T-helper 2 cell treated with Interferon-gamma antibody and Interleukin-4, amounts not matched to agents 100 ng/mL and 5 ng/mL, for 36 hours (primary cell): ENCODE measurements around the gene ZNF562. TPM values are rescaled to one million over a fixed set of nuclear protein-coding genes. Genes with fewer than 3 reads are reported as not detected.

ENCODE experiments used
- intact Hi-C: fragments of 100-400 bp; cut with micrococcal nuclease; formaldehyde crosslinking; loops from one replicate; pipeline ENCODE4 v1.15.1; 2023
- total RNA-seq: library from RNA; stranded (reverse); gene quantifications from 2 replicates; pipeline ENCODE4 v1.2.3, GENCODE V29; 2022

The ZNF562 gene
- total RNA-seq, 1 donor from 2014 or later, result 13.6 TPM

DNA sequence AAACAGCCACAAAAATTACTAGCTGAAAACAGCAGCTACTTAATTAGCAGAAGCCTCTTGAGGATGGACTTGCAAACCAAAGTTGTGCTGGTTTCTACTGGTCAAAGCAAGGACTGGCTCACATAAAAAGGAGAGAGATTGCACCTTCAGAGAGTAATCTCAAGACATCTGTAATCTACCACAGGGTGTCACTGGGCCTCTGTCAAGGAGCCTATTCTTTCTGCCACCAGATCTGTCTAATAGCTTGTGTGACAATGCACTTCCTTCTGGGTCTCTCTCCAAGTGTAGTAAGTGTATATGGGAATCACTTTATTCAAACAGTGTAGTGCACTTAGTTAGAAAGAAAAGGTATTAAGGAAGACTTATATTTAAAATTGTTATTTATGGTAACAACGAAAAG, 29.4 kb downstream of the ZNF562 start:
- intact Hi-C loops, result no loop called here

DNA sequence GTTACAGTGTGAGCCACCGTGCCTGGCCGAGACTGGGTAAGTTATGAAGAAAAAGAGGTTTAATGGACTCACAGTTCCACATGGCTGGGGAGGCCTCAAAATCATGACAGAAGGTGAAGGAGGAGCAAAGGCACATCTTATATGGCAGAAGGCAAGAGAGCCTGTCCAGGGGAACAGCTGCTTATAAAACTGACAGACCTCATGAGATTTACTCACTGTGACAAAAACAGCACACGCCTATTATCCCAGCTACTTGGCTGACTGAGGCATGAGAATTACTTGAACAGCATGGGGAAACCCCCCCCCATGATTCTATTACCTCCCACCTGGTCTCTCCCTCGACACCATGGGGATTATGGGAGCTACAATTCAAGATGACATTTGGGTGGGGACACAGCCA, 30.4 kb downstream of the ZNF562 start:
- intact Hi-C loops, result no loop called here

DNA sequence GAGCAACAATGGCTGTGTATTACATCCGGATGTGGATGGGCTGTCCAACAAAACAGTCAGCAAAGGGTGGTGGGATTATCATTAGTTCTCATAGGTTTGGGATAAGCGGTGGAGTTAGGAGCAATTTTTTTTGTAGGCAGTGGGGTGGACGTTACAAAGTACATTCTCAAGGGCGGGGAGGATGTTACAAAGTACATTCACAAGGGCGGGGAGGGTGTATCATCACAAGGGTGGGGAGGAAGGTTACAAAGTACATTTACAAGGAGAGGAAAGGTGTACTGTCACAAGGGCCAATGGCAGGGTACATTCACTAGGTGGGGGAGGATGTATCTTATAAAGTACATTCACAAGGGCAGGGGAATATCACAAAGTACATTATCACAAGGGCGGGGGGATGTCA, 33.1 kb downstream of the ZNF562 start:
- intact Hi-C loops, result no loop called here

DNA sequence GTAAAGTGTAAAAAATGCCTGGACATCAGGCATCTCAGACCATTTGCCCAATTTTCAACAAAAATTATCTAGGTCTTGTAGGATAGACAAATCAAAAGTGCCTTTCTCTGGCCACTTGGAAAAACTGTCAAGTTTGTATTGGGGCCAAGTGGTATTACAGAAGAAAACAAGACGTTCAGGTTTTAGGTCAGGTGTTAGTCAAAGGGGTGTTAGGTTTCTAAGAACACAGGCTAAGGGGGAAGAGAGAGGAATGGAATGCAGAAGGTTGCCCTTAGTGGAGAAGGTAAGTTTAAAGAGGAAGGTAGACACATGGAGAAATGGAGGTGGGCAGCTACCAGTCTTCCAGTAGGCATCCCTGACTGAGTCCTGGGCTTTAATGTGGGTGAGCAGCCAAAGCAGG, 33.9 kb downstream of the ZNF562 start:
- intact Hi-C loops, result no loop called here

DNA sequence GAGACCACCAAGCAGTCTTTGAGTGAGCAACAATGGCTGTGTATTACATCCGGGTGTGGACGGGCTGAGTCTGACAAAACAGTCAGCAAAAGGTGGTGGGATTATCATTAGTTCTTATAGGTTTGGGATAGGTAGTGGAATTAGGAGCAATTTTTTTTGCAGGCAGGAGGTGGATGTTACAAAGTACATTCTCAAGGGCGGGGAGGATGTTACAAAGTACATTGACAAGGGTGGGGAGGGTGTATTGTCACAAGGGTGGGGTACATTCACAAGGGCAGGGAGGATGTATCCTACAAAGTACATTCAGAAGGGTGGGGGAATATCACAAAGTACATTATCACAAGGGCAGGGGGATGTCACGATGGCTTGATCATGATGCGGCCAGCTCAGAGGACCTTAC, 38.9 kb downstream of the ZNF562 start:
- intact Hi-C loops, result no loop called here

DNA sequence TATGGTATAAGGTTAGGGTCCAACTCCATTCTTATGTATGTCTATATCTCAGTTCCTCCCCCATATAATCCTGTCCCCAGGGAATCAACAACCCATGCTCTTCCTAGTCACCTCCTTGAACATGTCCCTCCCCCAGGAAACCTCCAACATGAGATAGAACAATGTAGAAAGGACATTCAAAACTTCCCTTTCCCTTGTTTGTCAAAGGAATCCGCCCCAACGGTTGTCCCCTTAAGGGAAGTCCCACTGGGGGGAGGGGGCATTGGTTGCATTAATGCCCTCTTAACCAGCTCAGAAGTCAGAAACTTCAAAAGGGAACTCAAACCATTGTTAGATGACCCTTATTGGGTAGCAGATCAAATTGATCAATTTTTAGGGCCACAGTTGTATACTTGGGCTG, 47.0 kb downstream of the ZNF562 start:
- intact Hi-C loops, result loop anchor here (5.0 kb wide), 1 partner anchor 284 kb away; no protein-coding TSS in a partner anchor

DNA sequence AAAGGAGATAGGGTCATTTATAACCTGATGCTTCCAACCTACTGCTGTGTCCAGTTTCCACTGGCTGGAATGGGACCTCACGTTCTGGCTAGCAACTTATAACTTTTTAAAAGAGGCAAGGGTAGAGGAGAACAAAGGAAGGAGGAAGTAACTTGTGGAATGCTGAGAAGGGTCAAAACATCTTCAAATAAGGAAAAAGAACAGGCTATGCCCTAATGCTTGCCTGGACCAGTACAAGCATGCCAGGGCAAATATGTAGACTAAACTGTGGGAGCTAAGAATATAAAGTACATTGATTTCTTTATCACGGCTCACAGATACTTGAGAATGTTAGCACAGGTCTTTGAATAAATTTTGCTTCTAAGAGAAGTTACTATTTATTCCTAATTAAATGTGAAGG, 52.4 kb downstream of the ZNF562 start:
- intact Hi-C loops, result no loop called here

DNA sequence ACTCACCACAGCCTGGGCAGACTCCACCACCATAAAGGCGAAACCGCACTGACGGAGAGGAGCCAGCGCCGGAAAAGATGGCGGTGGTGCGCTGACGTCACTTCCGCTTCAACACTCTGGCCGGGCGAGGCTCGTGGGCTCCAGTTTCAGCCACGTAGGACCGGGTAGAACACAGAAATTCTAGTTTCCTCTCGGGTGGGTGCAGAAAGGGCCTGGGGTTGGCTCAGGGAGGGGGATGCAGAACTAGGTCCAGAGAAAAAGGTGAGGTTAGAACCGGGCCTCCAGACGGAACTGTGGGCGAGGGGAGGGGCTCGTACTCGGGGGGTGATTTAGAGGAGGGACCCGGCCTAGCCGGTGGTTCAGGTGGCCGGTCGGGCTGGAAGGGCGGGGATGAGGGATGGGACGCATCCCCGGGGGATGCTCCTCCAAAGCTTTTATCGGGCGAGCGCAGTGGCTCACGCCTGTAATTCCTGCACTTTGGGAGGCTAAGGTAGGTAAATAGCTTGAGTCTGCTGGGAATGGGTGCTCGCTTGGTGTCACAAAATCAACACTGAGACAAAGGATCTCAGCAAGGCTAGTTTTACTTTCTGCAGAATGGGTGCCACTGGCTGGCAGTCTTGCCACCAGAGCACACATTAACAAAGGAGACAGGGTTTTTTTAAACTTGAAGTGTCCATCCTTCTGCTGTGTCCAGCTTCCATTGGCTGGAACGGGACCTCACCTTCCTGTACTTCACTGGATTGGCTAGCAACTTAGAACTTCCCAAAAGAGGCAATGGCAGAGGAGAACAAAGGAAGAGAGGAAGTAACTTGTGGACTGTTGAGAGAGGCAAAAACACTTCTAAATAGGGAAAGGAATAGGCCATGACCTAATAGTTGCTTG, 53.5 kb downstream of the ZNF562 start, which contains the start of gene ZNF561:
TSS of gene ZNF561 (minus strand) at position 77 of the 882 bp plus-strand sequence. CDS start 1,776 bp downstream, outside the sequence.
- intact Hi-C loops, result loop anchor here (1.0 to 2.0 kb wide), 5 partner anchors 37 to 485 kb away; partner anchors contain the start of genes ZNF121, ZNF266 and ZNF846

DNA sequence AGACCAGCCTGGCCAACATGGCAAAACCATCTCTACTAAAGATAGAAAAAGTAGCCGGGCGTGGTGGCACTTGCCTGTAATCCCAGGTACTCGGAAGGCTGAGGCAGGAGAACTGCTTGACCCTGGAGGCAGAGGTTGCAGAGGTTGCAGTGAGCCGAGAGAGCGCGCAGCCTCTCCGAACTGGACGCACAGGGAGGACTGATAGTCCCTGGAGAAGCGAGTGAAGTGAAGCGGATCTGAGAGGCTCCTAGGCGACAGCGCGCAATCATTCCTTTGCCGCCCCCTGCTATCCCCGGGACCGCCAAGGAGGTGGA, 54.1 kb downstream of the ZNF562 start:
- intact Hi-C loops, result loop anchor here (1.0 to 2.0 kb wide), 5 partner anchors 36 to 484 kb away; partner anchors contain the start of genes ZNF121, ZNF266 and ZNF846

DNA sequence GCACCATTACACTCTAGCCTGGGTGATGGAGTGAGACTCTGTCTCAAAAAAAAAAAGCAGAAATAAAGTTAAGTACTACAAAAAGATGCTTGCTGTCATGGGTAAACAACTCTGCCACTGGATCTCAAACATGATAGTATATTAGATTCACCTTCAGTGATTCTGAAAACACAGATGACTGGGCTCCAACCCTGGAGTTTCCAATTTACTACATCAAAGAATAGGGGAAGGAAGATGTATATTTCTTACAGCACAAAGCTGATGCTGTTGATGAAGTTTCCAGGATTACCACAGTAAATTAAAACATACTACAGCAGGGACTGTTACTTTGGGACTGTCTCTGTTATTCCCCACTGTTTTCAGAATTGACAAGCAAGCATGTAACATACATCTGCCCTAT, 59.1 kb downstream of the ZNF562 start:
- intact Hi-C loops, result no loop called here

DNA sequence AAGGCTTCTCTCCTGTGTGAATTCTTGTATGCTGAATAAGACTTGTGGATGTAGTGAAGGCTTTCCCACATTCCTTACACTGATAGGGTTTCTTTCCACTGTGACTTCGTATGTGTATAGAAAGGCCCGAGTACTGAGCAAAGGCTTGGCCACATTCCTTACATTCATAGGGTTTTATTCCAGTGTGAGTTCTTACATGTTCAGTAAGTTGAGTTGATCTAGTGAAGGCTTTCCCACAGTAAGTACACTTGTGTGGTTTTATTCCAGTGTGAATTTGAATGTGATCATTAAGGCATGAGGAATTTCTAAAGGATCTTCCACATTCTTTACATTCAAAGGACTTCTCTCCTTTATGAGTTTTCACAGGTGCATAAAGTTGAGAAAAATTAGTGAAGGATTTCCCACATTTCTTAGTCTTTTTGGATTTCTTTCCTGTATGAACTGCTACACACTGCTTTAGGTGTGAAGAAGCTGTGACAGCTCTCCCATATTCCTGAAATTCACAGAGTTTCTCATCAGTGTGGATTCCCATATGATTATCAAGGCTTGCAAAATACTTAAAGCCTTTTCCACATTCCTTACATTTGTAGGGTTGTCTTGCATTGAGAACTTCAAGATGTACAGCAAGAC, 64.3 kb downstream of the ZNF562 start:
- intact Hi-C loops, result no loop called here

DNA sequence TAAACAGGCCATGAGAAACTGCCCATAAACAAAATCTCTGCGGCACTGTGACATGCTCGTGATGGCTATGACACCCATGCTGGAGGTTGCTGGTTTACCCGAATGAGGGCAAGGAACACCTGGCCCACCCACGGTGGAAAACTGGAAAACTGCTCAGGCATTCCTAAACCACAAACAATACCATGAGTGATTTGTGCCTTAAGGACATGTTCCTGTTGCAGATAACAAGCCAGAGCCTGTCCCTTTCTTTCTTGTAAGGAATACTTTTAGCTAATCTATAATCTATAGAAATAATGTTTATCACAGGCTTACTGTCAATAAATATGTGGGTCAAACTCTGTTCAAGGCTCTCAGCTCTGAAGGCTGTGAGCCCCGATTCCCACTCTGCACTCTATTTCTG, 66.0 kb downstream of the ZNF562 start:
- intact Hi-C loops, result no loop called here

DNA sequence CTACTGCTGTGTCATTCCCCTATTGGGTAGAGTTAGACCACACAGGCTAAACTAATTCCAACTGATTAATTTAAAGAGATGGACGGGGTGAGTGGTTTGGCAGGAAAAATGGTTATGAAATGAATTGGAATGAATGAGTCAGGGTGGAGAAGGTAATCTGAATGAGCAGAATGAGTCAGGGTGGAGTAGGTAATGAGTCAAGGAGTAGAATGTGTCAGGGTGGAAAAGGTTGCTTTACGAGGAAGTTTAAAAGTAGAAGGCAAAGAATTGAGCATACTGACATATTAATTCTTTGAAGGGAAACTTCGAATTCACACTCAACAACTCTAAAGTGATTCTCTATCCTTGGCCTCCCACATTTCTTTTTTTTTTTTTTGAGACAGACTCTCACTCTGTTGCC, 77.9 kb downstream of the ZNF562 start:
- intact Hi-C loops, result no loop called here

Other genes with a start within 250 kb of the ZNF562 start
- gene ZNF266, start 239.5 kb downstream of the ZNF562 start, total RNA-seq, result 30.4 and 31.0 TPM in 2 replicates
- gene ZNF560, start 176.5 kb downstream of the ZNF562 start, total RNA-seq, result not detected in 2 replicates
- 10.6 and 11.9 TPM in 2 replicates for gene ZNF426, start 136.5 kb downstream of the ZNF562 start, total RNA-seq
- 45.4 and 50.8 TPM in 2 replicates for gene ZNF121, start 90.6 kb downstream of the ZNF562 start, total RNA-seq
- gene ZNF561, start 53.9 kb downstream of the ZNF562 start, total RNA-seq, result 24.4 and 29.0 TPM in 2 replicates
- gene ZNF846, start 93.6 kb upstream of the ZNF562 start, total RNA-seq, result 5.9 and 6.5 TPM in 2 replicates
- 16.7 and 17.9 TPM in 2 replicates for gene FBXL12, start 144.0 kb upstream of the ZNF562 start, total RNA-seq
- 359 and 403 TPM in 2 replicates for gene UBL5, start 152.8 kb upstream of the ZNF562 start, total RNA-seq
- 91.0 and 100 TPM in 2 replicates for gene PIN1, start 160.2 kb upstream of the ZNF562 start, total RNA-seq